Peyer's patch (tissue), 4 donors: ENCODE data around the gene ZFAND2A. TPM values are rescaled to one million over a fixed set of nuclear protein-coding genes. Genes with fewer than 3 reads are reported as not detected.
"Not testable (repeated sequence)": the region's sequence is repeated elsewhere in the genome, so short reads cannot be mapped to it uniquely, and the experiment has no call there.

ENCODE experiments used
- DNase-seq, 3 donors: peaks; one replicate each; pipeline ENCODE4 v3.0.0-alpha.2; 2017 to 2019
- H3K27ac ChIP-seq, 4 donors: fragments of 200-600 bp; sonication (generic); one replicate each; pipeline ENCODE4 v1.5.1; 2016 to 2019
- H3K27me3 ChIP-seq, 2 donors: fragments of 200-600 bp; sonication (generic); one replicate each; pipeline ENCODE4 v1.5.1; 2019
- H3K36me3 ChIP-seq, 3 donors: fragments of 200-600 bp; sonication (generic); one replicate each; pipeline ENCODE4 v1.5.1; 2016 to 2019
- H3K4me1 ChIP-seq, 4 donors: fragments of 200-600 bp; sonication (generic); one replicate each; pipeline ENCODE4 v1.5.1; 2016 to 2019
- H3K4me3 ChIP-seq, 4 donors: fragments of 200-600 bp; sonication (generic); 1 replicate in 3 of 4; 2 replicates in 1 of 4; pipeline ENCODE4 v1.5.1; 2016 to 2019; ENCODE audit warnings: mild to moderate bottlenecking in 1 of 4
- H3K9me3 ChIP-seq, 4 donors: fragments of 200-600 bp; sonication (generic); one replicate each; pipeline ENCODE4 v1.5.1; 2016 to 2019; ENCODE audit warnings: mild to moderate bottlenecking in 1 of 4
- POLR2A ChIP-seq, 2 donors: fragments of 450-650 bp; IDR thresholded peaks; one replicate each; pipeline ENCODE4 v1.5.1; 2017; ENCODE audit warnings: antibody characterized with exemption in 2 of 2, mild to moderate bottlenecking in 2 of 2, moderate library complexity in 2 of 2
- total RNA-seq, 4 donors: library from RNA; depleted of rRNA; stranded (reverse); fragments of >200 nt; gene quantifications; one replicate each; pipeline ENCODE4 v1.1.0, GENCODE V29; 2016
- TF ChIP-seq, protein P1 (sequence below), 6 experiments: fragments of 450-650 bp in 4 of 6; fragments of 200-600 bp in 2 of 6; sonication (generic) in 1 of 6; IDR thresholded peaks; one replicate each; pipeline ENCODE4 v1.5.1; 2017 to 2019; ENCODE audit warnings: antibody characterized with exemption in 6 of 6, mild to moderate bottlenecking in 3 of 6, moderate library complexity in 1 of 6

The ZFAND2A gene
- total RNA-seq, 4 donors from 2014 or later = 16.0 to 30.5 (median 24.8) TPM

DNA sequence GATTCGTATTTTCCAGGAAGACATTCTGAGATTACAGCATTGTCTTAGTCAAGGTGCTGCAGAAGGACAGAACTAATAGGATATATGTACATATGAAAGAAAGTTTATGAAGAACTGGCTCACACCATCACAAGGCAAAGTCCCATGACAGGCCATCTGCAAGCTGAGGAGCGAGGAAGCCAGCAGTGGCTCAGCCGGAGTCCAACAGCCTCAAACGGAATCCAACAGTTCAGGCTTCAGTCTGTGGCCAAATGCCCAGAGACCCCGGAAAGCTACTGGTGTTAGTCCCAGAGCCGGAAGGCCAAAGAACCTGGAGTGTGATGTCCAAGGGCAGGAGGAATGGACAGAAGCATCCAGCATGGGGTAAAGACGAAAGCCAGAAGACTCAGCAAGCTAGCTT, 4.4 kb upstream of the ZFAND2A start:
- DNase-seq = no peak
- no peaks in the 10 kb centered on the region for H3K9me3 ChIP-seq
- H3K4me1 ChIP-seq = peaks cover 0 to 9% (median 4%) of the 10 kb centered on the region in 4 donors
- H3K36me3 ChIP-seq = no peaks in the 10 kb centered on the region
- TF ChIP-seq POLR2A (IDR thresholded peaks at IDR 0.05) = no peak
- TF ChIP-seq, protein P1, sequence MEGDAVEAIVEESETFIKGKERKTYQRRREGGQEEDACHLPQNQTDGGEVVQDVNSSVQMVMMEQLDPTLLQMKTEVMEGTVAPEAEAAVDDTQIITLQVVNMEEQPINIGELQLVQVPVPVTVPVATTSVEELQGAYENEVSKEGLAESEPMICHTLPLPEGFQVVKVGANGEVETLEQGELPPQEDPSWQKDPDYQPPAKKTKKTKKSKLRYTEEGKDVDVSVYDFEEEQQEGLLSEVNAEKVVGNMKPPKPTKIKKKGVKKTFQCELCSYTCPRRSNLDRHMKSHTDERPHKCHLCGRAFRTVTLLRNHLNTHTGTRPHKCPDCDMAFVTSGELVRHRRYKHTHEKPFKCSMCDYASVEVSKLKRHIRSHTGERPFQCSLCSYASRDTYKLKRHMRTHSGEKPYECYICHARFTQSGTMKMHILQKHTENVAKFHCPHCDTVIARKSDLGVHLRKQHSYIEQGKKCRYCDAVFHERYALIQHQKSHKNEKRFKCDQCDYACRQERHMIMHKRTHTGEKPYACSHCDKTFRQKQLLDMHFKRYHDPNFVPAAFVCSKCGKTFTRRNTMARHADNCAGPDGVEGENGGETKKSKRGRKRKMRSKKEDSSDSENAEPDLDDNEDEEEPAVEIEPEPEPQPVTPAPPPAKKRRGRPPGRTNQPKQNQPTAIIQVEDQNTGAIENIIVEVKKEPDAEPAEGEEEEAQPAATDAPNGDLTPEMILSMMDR (IDR thresholded peaks at IDR 0.05) = no peak
- no peaks in the 10 kb centered on the region for H3K27me3 ChIP-seq
- no peak overlapping the region for H3K4me3 ChIP-seq
- H3K27ac ChIP-seq = no peak overlapping the region

DNA sequence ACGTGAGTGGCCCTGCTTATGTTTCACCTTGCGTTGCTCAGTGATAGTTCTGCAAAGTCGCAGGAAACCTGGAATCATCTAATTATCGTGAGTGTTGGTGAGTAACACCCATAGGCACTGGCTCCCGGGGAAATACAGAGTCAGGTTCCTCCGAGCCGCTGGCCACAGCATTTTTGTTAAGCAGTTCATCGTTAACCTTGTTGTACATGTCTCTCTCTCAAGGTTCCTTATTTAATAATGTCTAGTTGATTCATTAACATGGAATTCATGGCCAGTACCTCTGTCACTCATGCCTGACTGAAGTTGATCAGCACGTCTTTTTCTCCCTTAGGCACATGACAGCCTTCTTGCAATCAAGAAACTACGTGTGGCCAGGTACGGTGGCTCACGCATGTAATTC, 3.1 kb upstream of the ZFAND2A start:
- Histone ChIP-seq H3K27me3 (no peaks in the 10 kb centered on the region), H3K36me3 (no peaks in the 10 kb centered on the region), H3K4me1 (peaks cover 0 to 21% (median 11%) of the 10 kb centered on the region in 4 donors), H3K9me3 (no peaks in the 10 kb centered on the region), H3K27ac (no peak overlapping the region), H3K4me3 (no peak overlapping the region)
- DNase-seq = no peak
- TF ChIP-seq, protein P1 (IDR thresholded peaks at IDR 0.05) = no peak
- no peak for TF ChIP-seq POLR2A (IDR thresholded peaks at IDR 0.05)

DNA sequence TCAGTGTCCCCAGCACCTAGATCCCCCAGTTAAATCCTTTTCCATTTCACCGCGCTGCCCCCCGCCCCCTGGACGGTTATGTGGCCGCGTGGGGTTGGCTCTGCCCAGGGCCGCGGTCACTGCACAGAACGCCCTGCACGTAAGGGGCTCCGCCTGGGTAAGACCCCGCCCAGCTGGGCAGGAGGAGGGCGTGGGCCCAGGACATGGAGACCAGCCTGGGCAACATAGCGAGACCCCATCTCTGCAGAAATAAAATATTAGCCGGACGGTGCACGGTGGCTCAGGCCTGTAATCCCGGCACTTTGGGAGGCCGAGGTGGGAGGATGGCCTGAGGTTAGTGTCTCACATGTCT, 650 bp upstream of the ZFAND2A start:
- peak in 1 of 3 donors; percentile 60 for DNase-seq
- peak overlapping the region; percentile 63 to 91 (median 81) for H3K4me3 ChIP-seq
- no peaks in the 10 kb centered on the region for H3K27me3 ChIP-seq
- H3K27ac ChIP-seq = peak overlapping the region; percentile 89 to 98 (median 93)
- H3K9me3 ChIP-seq = no peaks in the 10 kb centered on the region
- TF ChIP-seq, protein P1 (IDR thresholded peaks at IDR 0.05) = no peak
- TF ChIP-seq POLR2A (IDR thresholded peaks at IDR 0.05) = no peak
- peaks cover 0 to 38% (median 11%) of the 10 kb centered on the region in 4 donors for H3K4me1 ChIP-seq
- peaks cover 0 to 18% (median 0%) of the 10 kb centered on the region in 3 donors for H3K36me3 ChIP-seq

DNA sequence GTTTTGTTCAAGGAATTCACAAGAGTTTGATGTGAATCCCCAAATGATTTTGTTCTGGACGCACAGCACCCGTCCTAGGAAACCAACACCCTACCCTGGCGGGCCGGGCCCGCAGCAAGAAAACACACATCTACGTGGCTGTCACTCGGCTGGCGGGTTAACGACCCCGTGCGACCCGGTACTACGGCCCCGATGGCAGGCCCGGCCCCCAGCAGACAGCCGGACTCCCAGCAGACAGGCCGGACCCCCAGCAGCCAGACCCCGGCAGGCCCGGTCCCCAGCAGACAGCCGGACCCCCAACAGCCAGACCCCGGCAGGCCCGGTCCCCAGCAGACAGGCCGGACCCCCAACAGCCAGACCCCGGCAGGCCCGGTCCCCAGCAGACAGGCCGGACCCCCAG, 765 bp downstream of the ZFAND2A start:
- peaks cover 0 to 38% (median 11%) of the 10 kb centered on the region in 4 donors for H3K4me1 ChIP-seq
- not testable (repeated sequence) for DNase-seq, H3K27me3 ChIP-seq, H3K9me3 ChIP-seq
- peak overlapping the region; percentile 63 to 91 (median 81) for H3K4me3 ChIP-seq
- peak overlapping the region in 3 of 4 donors; percentile 35 to 98 (median 60) for H3K27ac ChIP-seq
- H3K36me3 ChIP-seq = peaks cover 0 to 32% (median 0%) of the 10 kb centered on the region in 3 donors

DNA sequence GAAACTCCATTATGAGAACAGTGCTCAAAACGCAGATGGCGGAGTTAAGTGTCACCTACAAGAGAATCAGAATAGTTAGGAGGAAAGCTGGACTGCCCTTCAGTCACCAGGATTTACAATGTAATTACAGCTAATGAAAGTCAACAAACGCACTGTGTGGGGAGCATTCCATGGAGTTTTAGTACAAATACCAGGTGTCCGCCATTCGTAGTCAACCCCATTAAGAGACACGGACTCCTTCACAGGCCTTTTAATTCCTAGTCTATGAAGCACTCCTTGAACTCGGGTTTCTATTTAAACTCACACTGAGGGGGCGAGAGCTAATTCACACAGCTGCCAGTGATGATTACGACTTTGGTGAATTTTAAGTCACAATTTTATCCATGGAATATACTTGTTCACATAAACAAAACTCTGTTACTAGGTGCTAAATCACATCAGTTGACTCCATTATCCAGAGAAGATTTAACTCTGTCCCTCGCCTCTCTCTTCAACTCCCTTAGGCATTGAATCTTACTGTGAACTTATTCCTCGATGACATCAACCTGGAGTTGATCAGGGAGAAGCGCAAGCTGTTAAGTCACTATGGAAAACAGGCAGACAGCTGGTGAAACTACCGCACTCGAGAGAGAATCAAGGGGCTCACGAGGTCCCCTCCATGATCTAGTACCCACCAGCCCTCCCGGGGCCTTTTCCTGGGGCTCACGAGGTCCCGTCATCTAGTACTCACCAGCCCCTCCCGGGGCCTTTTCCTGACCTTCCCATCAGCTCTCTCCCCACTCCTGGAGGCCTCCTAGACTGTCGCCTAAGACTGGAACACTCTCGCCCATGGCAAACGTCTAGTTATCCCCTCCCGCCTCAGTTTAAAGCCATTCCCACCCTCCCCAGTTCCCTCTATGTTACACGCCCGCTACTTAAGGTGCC, 1.5 kb downstream of the ZFAND2A start:
- H3K27me3 ChIP-seq = no peaks in the 10 kb centered on the region
- peaks cover 0 to 38% (median 11%) of the 10 kb centered on the region in 4 donors for H3K4me1 ChIP-seq
- TF ChIP-seq, protein P1 (IDR thresholded peaks at IDR 0.05) = no peak
- H3K36me3 ChIP-seq = peaks cover 0 to 40% (median 0%) of the 10 kb centered on the region in 3 donors
- H3K4me3 ChIP-seq = peak overlapping the region; percentile 63 to 91 (median 81)
- H3K9me3 ChIP-seq = no peaks in the 10 kb centered on the region
- H3K27ac ChIP-seq = peak overlapping the region in 3 of 4 donors; percentile 35 to 98 (median 60)
- DNase-seq = no peak
